ENCODE data around the gene PRND.

PRND gene

DNA sequence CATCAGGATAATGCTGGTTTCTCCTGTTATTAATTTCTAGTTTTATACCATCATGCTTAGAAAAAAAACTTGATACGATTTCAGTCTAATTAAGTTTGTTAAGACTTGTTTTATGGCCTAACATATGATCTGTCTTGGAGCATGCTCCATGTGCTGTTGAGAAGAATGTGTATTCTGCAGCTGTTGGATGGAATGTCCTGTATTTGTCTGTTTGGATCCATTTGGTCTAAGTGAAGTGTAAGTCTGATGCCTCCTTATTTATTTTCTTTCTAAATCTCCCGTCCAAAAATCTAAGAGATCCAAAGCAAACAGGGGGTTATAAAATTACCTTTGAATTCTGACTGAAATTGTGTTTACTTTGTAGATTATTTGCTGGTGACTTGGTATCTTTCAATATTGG is 30.0 kb upstream of the PRND start:
- in situ Hi-C loops (cut with MboI; ENCODE audit: low sequenced_read_pairs, unreplicated experiment), result no loop called here
- no peak for TF ChIP-seq CTCF (IDR thresholded peaks at IDR 0.05; ENCODE audit: borderline replicate concordance, control extremely low read depth, extremely low read depth, insufficient read depth, missing control alignments)
- DNase-seq (ENCODE audit: low spot score), result no peak

DNA sequence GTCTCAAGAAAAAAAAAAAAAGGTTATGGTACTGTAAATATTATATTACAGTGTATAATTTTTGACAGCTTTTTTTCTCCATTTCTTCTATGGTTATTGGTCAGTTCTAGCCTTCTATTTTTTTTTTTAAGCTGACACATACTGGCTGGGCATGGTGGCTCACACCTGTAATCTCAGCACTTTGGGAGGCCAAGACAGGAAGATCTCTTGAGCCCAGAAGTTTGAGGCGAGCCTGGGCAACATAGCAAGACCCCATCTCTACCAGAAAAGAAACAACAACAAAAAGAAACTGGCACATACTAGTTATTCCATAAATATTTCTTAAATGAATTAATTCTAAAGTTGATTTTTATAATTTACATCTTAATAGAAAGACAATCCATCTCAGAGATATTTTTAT is 27.6 kb upstream of the PRND start:
- no peak for TF ChIP-seq CTCF (IDR thresholded peaks at IDR 0.05; ENCODE audit: borderline replicate concordance, control extremely low read depth, extremely low read depth, insufficient read depth, missing control alignments)
- in situ Hi-C loops (cut with MboI; ENCODE audit: low sequenced_read_pairs, unreplicated experiment), result no loop called here
- no peak for DNase-seq (ENCODE audit: low spot score)

- in situ Hi-C loops (cut with MboI; ENCODE audit: low sequenced_read_pairs, unreplicated experiment), result no loop called here
- TF ChIP-seq CTCF (IDR thresholded peaks at IDR 0.05; ENCODE audit: borderline replicate concordance, control extremely low read depth, extremely low read depth, insufficient read depth, missing control alignments), result no peak
- no peak for DNase-seq (ENCODE audit: low spot score)
Observed at GRCh38 chr20:4697189-4697830, 24.4 kb upstream of the PRND start.

DNA sequence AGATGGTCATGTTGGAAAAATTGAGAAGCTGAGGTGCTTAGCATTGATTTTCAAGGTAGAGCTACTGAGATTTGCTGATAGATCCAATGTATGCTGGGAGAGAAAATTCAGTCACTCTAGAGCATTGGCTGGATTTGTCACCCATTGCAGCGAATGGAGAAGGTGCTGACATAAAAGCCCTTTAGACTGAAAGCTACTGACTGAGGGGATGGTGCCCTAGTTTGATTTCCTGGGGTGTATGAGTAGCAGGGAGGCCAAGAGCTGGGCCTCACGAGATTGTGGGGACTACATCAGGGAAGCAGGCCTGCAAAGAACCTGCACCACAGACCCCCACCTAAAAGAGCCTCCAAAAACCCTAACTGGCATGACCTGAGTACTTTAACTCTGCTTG is 23.9 kb upstream of the PRND start:
- TF ChIP-seq CTCF (IDR thresholded peaks at IDR 0.05; ENCODE audit: borderline replicate concordance, control extremely low read depth, extremely low read depth, insufficient read depth, missing control alignments), result no peak
- in situ Hi-C loops (cut with MboI; ENCODE audit: low sequenced_read_pairs, unreplicated experiment), result no loop called here
- no peak for DNase-seq (ENCODE audit: low spot score)

GRCh38 chr20:4699216-4699615 is 22.5 kb upstream of the PRND start:
- in situ Hi-C loops (cut with MboI; ENCODE audit: low sequenced_read_pairs, unreplicated experiment), result no loop called here
- TF ChIP-seq CTCF (IDR thresholded peaks at IDR 0.05; ENCODE audit: borderline replicate concordance, control extremely low read depth, extremely low read depth, insufficient read depth, missing control alignments), result no peak
- DNase-seq (ENCODE audit: low spot score), result no peak

- TF ChIP-seq CTCF (IDR thresholded peaks at IDR 0.05; ENCODE audit: borderline replicate concordance, control extremely low read depth, extremely low read depth, insufficient read depth, missing control alignments), result no peak
- DNase-seq (ENCODE audit: low spot score), result no peak
- in situ Hi-C loops (cut with MboI; ENCODE audit: low sequenced_read_pairs, unreplicated experiment), result no loop called here
Observed at GRCh38 chr20:4699957-4700356, 21.8 kb upstream of the PRND start.

All from GM13976 (cell line).